ENCODE data around the gene CDCA4.

CDCA4 gene

GRCh38 chr14:104984056-104984894 lies 36.6 kb downstream of the CDCA4 start:
- ATAC-seq (ENCODE audit: insufficient read depth, low read depth) (no peak), DNase-seq (no peak)
- Histone ChIP-seq H3K4me3 (ENCODE audit: low read depth in 1 of 2, low read length in 2 of 2) (no peak overlapping the region), H3K27me3 (ENCODE audit: insufficient read depth, low read length, poor library complexity) (no peaks in the 10 kb centered on the region), H3K9me3 (ENCODE audit: insufficient read depth, low read length, severe bottlenecking) (no peaks in the 10 kb centered on the region), H4K20me1 (ENCODE audit: insufficient read depth, low read length) (no peaks in the 10 kb centered on the region), H3K79me2 (ENCODE audit: insufficient read depth, low read length) (no peaks in the 10 kb centered on the region), H3K36me3 (ENCODE audit: insufficient read depth, low read length) (no peaks in the 10 kb centered on the region), H3K4me1 (ENCODE audit: insufficient read depth, low read length) (peaks cover 17% of the 10 kb centered on the region), H3K27ac (ENCODE audit: low read length) (no peak overlapping the region), H2AFZ (ENCODE audit: low read depth, low read length) (no peak overlapping the region), H3K9ac (ENCODE audit: low read depth, low read length) (0 out of 2 replicates have a peak overlapping the region, but pooled peaks have one; percentile 8), H3K4me2 (ENCODE audit: insufficient read depth, low read length) (no peak overlapping the region)
- TF ChIP-seq EZH2 (IDR thresholded peaks at IDR 0.05; ENCODE audit: borderline replicate concordance, low read depth, low read length, severe bottlenecking) (no peak), CTCF (IDR thresholded peaks at IDR 0.05; ENCODE audit: borderline replicate concordance, extremely low read depth, low read length, poor library complexity, severe bottlenecking) (no peak)

GRCh38 chr14:104983231-104983721 lies 37.6 kb downstream of the CDCA4 start:
- no peak overlapping the region for H3K4me2 ChIP-seq (ENCODE audit: insufficient read depth, low read length)
- peaks cover 17% of the 10 kb centered on the region for H3K4me1 ChIP-seq (ENCODE audit: insufficient read depth, low read length)
- ATAC-seq (ENCODE audit: insufficient read depth, low read depth) (no peak), DNase-seq (no peak)
- no peaks in the 10 kb centered on the region for H3K27me3 ChIP-seq (ENCODE audit: insufficient read depth, low read length, poor library complexity)
- no peak overlapping the region for H3K4me3 ChIP-seq (ENCODE audit: low read depth in 1 of 2, low read length in 2 of 2)
- H3K9me3 ChIP-seq (ENCODE audit: insufficient read depth, low read length, severe bottlenecking), result no peaks in the 10 kb centered on the region
- no peak overlapping the region for H3K27ac ChIP-seq (ENCODE audit: low read length)
- H3K79me2 ChIP-seq (ENCODE audit: insufficient read depth, low read length), result no peaks in the 10 kb centered on the region
- no peak for TF ChIP-seq CTCF (IDR thresholded peaks at IDR 0.05; ENCODE audit: borderline replicate concordance, extremely low read depth, low read length, poor library complexity, severe bottlenecking)
- TF ChIP-seq EZH2 (IDR thresholded peaks at IDR 0.05; ENCODE audit: borderline replicate concordance, low read depth, low read length, severe bottlenecking), result no peak
- H4K20me1 ChIP-seq (ENCODE audit: insufficient read depth, low read length), result no peaks in the 10 kb centered on the region
- no peak overlapping the region for H2AFZ ChIP-seq (ENCODE audit: low read depth, low read length)
- H3K36me3 ChIP-seq (ENCODE audit: insufficient read depth, low read length), result no peaks in the 10 kb centered on the region
- H3K9ac ChIP-seq (ENCODE audit: low read depth, low read length), result no peak overlapping the region

GRCh38 chr14:104982548-104983230 lies 38.2 kb downstream of the CDCA4 start:
- Histone ChIP-seq H3K4me2 (ENCODE audit: insufficient read depth, low read length) (no peak overlapping the region), H3K36me3 (ENCODE audit: insufficient read depth, low read length) (no peaks in the 10 kb centered on the region), H3K4me1 (ENCODE audit: insufficient read depth, low read length) (peaks cover 17% of the 10 kb centered on the region), H3K9me3 (ENCODE audit: insufficient read depth, low read length, severe bottlenecking) (no peaks in the 10 kb centered on the region), H3K79me2 (ENCODE audit: insufficient read depth, low read length) (no peaks in the 10 kb centered on the region), H3K27me3 (ENCODE audit: insufficient read depth, low read length, poor library complexity) (no peaks in the 10 kb centered on the region), H3K4me3 (ENCODE audit: low read depth in 1 of 2, low read length in 2 of 2) (no peak overlapping the region), H3K27ac (ENCODE audit: low read length) (no peak overlapping the region), H3K9ac (ENCODE audit: low read depth, low read length) (no peak overlapping the region), H4K20me1 (ENCODE audit: insufficient read depth, low read length) (no peaks in the 10 kb centered on the region), H2AFZ (ENCODE audit: low read depth, low read length) (no peak overlapping the region)
- TF ChIP-seq EZH2 (IDR thresholded peaks at IDR 0.05; ENCODE audit: borderline replicate concordance, low read depth, low read length, severe bottlenecking) (no peak), CTCF (IDR thresholded peaks at IDR 0.05; ENCODE audit: borderline replicate concordance, extremely low read depth, low read length, poor library complexity, severe bottlenecking) (no peak)
- no peak for ATAC-seq (ENCODE audit: insufficient read depth, low read depth)
- no peak for DNase-seq
